Stimulated activated CD8-positive, alpha-beta memory T cell treated with anti-CD3 and anti-CD28 coated beads, Interleukin-4, amount 100 ng/mL, for 48 hours (primary cell): ENCODE data around the gene SEPTIN11.
"Not testable (repeated sequence)": the region's sequence is repeated elsewhere in the genome, so short reads cannot be mapped to it uniquely, and the experiment has no call there.

Experiments used
- DNase-seq: peaks from one replicate; pipeline ENCODE4 v3.0.0-alpha.2; 2020

SEPTIN11 gene

DNA sequence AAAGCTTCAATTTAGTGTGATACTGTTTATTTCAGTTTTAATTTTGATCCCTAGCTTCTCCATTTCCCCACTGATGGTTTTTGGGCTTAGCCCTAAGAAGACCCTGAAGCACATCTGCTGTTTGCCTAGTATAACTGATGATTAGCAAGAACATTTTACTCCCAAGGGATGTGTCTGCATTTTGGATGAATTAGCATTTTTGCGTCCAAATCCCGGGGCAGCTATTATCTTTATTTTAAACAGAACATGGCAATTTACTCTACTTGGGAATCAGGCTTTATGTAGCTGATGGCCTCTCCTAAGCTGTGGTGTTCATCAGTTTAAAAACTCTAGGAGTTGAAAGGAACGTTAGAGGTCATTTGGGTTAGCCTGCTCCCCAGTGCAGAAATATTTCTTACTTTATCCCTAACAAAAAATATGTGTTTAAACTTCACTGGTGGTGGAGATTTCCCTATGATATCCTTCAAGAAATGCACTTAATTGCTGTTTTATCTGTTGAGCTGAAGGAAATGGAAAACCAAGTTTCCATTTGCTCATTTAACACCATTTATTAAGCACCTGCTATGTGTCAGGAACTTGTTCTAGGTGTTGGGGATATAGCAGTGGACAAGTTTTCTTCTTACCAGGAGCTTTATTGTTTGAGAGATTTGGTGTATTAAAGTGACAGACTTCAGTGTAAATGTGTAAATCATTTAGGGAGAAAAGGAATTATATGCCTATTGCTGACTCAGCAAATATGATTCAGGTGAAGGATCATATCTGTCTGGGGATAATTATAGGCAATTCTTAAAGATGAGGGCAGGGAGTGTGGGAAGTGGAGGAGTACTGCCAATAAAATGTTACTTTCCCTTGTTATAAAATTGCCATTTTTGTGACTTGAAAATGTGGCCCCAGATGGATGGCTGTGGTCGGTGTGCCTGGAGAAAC is 3.4 kb downstream of the SEPTIN11 start:
- DNase-seq: no peak

DNA sequence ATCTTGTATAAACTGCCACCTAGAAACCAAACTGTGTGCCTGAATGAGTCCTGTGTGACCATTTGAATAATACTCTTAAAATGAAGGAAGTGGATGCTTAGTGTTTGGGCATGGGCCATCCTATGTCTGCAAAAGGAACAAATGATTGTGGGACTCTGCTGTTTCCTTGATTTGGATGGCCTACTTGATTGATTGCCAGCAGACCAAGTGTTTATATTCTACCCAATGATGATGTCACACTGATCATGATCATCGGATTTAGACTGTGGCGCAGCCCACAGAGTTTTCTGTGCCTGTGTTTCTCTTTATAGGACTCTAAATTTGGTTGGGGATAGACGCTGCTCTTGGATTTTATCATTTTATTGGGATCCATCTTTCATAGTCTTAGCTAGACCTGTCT is 4.4 kb downstream of the SEPTIN11 start:
- DNase-seq: no peak

DNA sequence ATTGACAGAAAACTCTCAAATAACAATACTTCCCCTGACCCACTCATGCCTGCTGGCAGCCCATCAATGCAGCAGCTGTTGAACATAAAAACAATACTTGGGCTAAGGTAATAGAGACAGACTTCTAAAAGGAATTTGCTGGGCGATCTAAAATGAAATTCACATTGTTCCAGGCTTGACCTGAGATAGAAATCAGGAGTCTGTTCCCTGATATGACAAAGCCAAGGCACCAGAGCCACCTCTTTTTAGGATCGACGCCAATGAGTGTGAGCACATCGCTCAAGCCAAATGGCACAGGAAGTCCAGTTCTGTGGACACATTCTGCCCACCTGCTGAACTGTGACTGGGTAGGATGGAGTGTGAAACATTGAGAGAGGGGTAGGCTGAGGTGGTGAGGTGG is 4.9 kb downstream of the SEPTIN11 start:
- DNase-seq: no peak

- DNase-seq: no peak
These were observed 5.6 kb downstream of the SEPTIN11 start for GRCh38 chr4:76955182-76955581.

DNA sequence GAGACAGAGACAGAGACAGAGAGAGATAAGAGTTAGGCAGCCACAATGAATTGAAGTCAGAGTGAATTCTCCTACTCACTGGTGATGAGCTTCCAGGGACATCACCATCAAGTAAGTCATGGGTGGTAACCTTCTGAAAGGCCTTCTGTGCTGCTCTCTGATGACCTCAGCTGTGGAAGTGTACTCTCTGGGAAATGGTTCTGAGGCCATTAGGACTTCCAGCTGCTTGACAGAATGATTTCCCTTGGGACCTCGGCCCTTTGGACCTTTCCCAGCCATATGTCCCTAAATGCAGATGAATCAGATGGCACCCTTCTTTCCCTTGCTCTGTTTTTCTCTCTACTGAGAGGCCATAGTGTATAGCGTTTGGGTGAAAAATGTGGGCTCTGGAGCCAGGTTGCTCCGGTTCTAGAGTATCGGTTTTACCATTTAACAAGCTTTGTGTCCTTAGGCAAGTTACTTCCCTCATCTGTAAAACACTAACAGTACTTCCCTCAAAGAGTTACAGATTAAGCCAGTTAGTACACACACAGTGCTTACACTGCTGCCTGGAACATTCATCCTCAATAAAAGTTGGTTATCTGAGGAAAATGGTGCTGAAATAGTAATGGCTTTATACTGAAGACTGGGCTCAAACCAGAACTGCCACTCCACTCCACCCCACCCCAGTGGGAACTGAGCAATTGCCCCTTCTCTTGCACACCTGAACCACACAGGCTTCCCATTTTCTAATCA is 7.6 kb downstream of the SEPTIN11 start:
- no peak for DNase-seq

GRCh38 chr4:76958891-76959290 is 9.3 kb downstream of the SEPTIN11 start:
- DNase-seq: no peak

DNA sequence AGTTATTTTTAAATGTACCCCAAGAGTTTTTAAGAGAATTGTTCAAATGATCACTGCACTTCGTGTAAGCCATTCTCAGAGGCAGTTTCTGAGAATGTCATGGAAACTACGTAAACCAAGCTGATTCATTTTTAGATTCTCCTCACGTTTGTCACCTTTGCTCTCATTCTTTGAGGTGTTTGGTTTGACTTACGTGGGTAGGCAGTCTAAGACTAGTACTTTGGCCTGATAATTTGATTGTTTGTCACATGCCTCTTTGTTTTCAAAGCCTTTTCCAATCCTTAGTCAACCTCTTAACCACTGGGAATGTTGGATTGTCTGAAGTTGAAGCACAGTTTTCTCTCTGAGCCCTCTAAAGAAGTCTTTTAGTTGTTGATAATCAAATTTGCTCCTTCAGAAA is 10.5 kb downstream of the SEPTIN11 start:
- no peak for DNase-seq

- no peak for DNase-seq
These were observed 13.0 kb downstream of the SEPTIN11 start for GRCh38 chr4:76962406-76963130.

DNA sequence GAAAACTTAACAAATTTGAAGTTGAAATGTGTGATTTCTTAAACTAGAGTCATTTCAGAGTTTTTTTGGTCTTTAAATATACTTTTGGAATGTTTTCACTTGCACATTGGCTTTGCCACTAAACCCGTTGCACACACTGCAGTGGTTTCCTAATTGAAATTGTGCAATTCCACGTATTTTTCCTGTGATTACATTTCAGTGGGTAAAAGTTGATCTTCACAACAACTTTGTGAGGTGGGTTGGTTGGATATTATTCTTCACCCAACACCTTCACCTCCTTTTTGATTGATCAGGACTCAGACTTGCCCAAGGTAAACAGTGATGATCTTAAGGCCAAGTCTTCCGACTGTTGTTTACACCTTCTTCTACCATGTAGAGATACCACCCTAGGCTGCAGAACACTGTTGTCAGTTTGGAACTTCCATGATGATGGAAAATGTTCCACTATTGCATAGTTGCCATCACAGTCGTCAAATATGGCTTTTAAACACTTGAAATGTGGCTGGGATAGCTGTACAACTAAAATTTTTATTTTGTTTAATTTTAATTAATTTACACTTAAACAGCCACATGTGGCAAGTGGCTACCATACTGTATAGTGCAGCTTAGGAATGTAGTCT is 13.7 kb downstream of the SEPTIN11 start:
- DNase-seq: no peak

GRCh38 chr4:76963927-76964326 is 14.4 kb downstream of the SEPTIN11 start:
- not testable (repeated sequence) for DNase-seq

- no peak for DNase-seq
These were observed 15.2 kb downstream of the SEPTIN11 start for GRCh38 chr4:76964769-76965168.

- DNase-seq: no peak
These were observed 16.5 kb downstream of the SEPTIN11 start for GRCh38 chr4:76965866-76966579.

DNA sequence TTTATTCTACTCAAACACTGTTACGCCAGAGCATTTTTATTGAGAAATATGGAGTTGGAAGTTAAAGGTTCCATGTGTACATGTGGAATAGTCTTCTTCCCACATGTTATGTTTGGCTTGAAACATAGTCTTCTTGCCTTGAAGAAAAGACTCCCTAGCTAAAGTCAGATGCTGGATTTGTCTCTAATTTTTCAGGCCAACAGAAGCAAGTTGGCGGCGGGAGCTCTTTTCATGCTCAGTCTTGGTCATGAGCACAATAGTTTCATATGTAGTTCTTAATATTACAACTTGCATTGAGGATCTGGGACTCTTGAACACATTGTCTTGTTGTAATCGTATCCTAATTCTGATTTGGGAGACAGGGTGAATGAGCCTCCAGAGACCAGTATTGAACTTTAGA is 19.4 kb downstream of the SEPTIN11 start:
- no peak for DNase-seq

- no peak for DNase-seq
These were observed 19.9 kb downstream of the SEPTIN11 start for GRCh38 chr4:76969495-76969894.

- no peak for DNase-seq
These were observed 20.5 kb downstream of the SEPTIN11 start for GRCh38 chr4:76969941-76970529.

- DNase-seq: no peak
These were observed 22.8 kb downstream of the SEPTIN11 start for GRCh38 chr4:76972306-76972705.

GRCh38 chr4:76974150-76974549 is 24.6 kb downstream of the SEPTIN11 start:
- no peak for DNase-seq

DNA sequence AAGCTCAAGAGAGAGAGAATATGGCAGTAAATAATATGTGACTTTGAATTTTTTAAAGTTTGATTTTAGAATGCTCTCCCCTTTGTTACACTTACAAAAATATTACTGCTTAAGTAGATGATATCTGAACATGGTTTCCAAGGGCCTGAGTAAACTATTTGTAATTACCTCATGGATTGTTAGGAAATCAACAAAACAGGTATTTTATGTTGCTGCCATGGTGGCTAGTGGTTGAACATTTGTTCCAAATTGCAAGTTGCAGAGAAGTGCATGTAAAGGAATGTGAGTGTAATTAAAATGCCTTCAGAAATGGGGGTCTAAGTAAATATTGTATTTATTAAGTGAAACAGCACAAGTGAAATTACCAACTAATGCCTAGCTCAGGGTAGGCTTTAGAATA is 27.6 kb downstream of the SEPTIN11 start:
- no peak for DNase-seq

GRCh38 chr4:76977736-76978350 is 28.3 kb downstream of the SEPTIN11 start:
- DNase-seq: no peak

- no peak for DNase-seq
These were observed 29.7 kb downstream of the SEPTIN11 start for GRCh38 chr4:76979236-76979635.

DNA sequence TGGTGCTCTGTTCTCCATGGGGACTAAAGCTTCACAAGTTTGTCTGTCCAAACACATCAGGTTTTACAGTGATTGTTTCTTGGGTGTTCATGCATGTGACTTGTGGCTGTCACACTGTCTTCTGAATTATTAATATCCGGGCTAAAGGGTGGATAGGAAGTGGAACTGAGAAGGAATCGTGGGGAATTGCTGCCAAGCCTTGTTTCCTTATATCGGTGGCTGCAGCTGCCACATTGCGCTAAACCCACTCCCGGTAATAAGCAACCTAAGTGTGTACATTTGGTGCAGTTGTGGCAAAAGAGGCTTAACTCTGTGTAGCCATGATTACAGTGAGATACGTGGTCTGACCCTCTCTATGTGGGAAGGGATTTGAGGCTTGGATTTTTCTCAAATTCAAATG is 30.7 kb downstream of the SEPTIN11 start:
- DNase-seq: no peak
